Measurements from ENCODE around the gene PLEKHB2.

DNA sequence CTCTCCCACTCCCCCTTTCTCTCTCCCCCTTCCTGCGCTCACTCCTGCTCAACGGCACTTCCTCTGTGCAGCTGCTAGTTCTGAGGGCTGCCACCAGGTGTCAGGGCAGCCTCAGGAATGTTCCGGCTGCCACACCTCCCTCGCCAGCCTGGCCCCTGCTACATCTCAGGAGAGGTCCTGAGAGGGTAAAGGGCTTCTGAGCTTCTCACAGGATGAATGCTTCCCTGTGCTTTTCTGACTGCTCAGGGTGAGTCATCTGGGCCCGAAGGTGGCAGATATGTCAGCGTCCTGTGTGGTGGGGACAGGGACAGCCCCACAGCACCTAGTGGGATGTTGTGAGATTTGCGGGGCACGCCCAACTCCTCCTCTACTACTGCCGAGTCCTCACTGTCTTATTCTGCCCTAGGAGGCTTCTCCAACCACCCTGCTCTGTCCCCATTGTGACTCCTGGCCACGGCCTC lies 49.0 kb downstream of the PLEKHB2 start:
- TF ChIP-seq, protein P1, sequence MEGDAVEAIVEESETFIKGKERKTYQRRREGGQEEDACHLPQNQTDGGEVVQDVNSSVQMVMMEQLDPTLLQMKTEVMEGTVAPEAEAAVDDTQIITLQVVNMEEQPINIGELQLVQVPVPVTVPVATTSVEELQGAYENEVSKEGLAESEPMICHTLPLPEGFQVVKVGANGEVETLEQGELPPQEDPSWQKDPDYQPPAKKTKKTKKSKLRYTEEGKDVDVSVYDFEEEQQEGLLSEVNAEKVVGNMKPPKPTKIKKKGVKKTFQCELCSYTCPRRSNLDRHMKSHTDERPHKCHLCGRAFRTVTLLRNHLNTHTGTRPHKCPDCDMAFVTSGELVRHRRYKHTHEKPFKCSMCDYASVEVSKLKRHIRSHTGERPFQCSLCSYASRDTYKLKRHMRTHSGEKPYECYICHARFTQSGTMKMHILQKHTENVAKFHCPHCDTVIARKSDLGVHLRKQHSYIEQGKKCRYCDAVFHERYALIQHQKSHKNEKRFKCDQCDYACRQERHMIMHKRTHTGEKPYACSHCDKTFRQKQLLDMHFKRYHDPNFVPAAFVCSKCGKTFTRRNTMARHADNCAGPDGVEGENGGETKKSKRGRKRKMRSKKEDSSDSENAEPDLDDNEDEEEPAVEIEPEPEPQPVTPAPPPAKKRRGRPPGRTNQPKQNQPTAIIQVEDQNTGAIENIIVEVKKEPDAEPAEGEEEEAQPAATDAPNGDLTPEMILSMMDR (IDR thresholded peaks at IDR 0.05) = peak; percentile 91
- TF ChIP-seq, protein P2, sequence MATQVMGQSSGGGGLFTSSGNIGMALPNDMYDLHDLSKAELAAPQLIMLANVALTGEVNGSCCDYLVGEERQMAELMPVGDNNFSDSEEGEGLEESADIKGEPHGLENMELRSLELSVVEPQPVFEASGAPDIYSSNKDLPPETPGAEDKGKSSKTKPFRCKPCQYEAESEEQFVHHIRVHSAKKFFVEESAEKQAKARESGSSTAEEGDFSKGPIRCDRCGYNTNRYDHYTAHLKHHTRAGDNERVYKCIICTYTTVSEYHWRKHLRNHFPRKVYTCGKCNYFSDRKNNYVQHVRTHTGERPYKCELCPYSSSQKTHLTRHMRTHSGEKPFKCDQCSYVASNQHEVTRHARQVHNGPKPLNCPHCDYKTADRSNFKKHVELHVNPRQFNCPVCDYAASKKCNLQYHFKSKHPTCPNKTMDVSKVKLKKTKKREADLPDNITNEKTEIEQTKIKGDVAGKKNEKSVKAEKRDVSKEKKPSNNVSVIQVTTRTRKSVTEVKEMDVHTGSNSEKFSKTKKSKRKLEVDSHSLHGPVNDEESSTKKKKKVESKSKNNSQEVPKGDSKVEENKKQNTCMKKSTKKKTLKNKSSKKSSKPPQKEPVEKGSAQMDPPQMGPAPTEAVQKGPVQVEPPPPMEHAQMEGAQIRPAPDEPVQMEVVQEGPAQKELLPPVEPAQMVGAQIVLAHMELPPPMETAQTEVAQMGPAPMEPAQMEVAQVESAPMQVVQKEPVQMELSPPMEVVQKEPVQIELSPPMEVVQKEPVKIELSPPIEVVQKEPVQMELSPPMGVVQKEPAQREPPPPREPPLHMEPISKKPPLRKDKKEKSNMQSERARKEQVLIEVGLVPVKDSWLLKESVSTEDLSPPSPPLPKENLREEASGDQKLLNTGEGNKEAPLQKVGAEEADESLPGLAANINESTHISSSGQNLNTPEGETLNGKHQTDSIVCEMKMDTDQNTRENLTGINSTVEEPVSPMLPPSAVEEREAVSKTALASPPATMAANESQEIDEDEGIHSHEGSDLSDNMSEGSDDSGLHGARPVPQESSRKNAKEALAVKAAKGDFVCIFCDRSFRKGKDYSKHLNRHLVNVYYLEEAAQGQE (IDR thresholded peaks at IDR 0.05; ENCODE audit: insufficient read depth in 1 of 2, low read depth in 2 of 2, low read length in 1 of 2) = no peak

Data from Panc1 (cell line).